WTC11 (cell line): ENCODE data around the gene C22orf31. TPM values are rescaled to one million over a fixed set of nuclear protein-coding genes. Genes with fewer than 3 reads are reported as not detected.

Experiments used
- ATAC-seq: fragments of 200-7000 bp; cut with Tn5 transposase; 2 replicates; pipeline ENCODE4 v1.10.0; 2021; ENCODE audit warnings: mild to moderate bottlenecking, moderate library complexity
- CTCF ChIA-PET: fragments of 300-600 bp; sonication (Branson Sonifier 250); formaldehyde crosslinking; loops from one replicate; lab custom pipeline; 2021; ENCODE audit warnings: antibody characterized with exemption; lab: Charles Lee
- POLR2A ChIA-PET: fragments of 350-600 bp; sonication (Branson Sonifier 250); formaldehyde crosslinking; loops from one replicate; lab custom pipeline; 2021; ENCODE audit warnings: antibody characterized with exemption; lab: Charles Lee
- DNase-seq: peaks from one replicate; pipeline ENCODE4 v3.0.0; 2021; ENCODE audit warnings: low spot score
- H3K27ac Mint-ChIP-seq: 2 replicates; pipeline ENCODE4 v1.8.0; 2021; ENCODE audit warnings: mixed read lengths
- H3K27me3 Mint-ChIP-seq: 2 replicates; pipeline ENCODE4 v1.8.0; 2021; ENCODE audit warnings: low read depth, mild to moderate bottlenecking, moderate library complexity, mixed read lengths
- H3K36me3 Mint-ChIP-seq: 2 replicates; pipeline ENCODE4 v1.8.0; 2021; ENCODE audit warnings: mixed read lengths
- H3K4me1 Mint-ChIP-seq: 2 replicates; pipeline ENCODE4 v1.8.0; 2022; ENCODE audit warnings: mixed read lengths
- H3K4me3 Mint-ChIP-seq: 2 replicates; pipeline ENCODE4 v1.8.0; 2021; ENCODE audit warnings: mild to moderate bottlenecking, moderate library complexity, mixed read lengths
- H3K9me3 Mint-ChIP-seq: 2 replicates; pipeline ENCODE4 v1.8.0; 2021; ENCODE audit warnings: mixed read lengths
- ATF2 ChIP-seq: sonication (generic); formaldehyde crosslinking; IDR thresholded peaks from 2 replicates; pipeline ENCODE4 v1.8.1; 2022; ENCODE audit warnings: low read depth, missing genetic modification reagents, borderline replicate concordance
- CBFB ChIP-seq: sonication (generic); formaldehyde crosslinking; IDR thresholded peaks from 2 replicates; pipeline ENCODE4 v1.8.1; 2022; ENCODE audit warnings: mild to moderate bottlenecking, low read depth, missing genetic modification reagents
- CTCF ChIP-seq: fragments of 200-600 bp; IDR thresholded peaks from 2 replicates; pipeline ENCODE4 v1.8.0; 2022; ENCODE audit warnings: antibody characterized with exemption
- ERG ChIP-seq: fragments of 250-450 bp; sonication (Bioruptor Pico); IDR thresholded peaks from 2 replicates; pipeline ENCODE4 v1.8.0; 2021; ENCODE audit warnings: mild to moderate bottlenecking
- ETV6 ChIP-seq: sonication (generic); formaldehyde crosslinking; IDR thresholded peaks from 2 replicates; pipeline ENCODE4 v1.8.1; 2022; ENCODE audit warnings: mild to moderate bottlenecking, missing genetic modification reagents
- FOXK1 ChIP-seq: sonication (generic); formaldehyde crosslinking; IDR thresholded peaks from 2 replicates; pipeline ENCODE4 v1.8.0; 2022; ENCODE audit warnings: mild to moderate bottlenecking, moderate library complexity, missing genetic modification reagents
- FOXP4 ChIP-seq: sonication (generic); formaldehyde crosslinking; IDR thresholded peaks from 2 replicates; pipeline ENCODE4 v1.8.0; 2022; ENCODE audit warnings: mild to moderate bottlenecking, missing genetic modification reagents
- GABPB1 ChIP-seq: sonication (generic); formaldehyde crosslinking; IDR thresholded peaks from 2 replicates; pipeline ENCODE4 v1.8.1; 2023; ENCODE audit warnings: mild to moderate bottlenecking, missing genetic modification reagents
- GTF2I ChIP-seq: fragments of 250-450 bp; sonication (Bioruptor Pico); conservative IDR thresholded peaks from 2 replicates; pipeline ENCODE4 v1.4.0; 2021; ENCODE audit warnings: mild to moderate bottlenecking
- NFYB ChIP-seq: sonication (generic); formaldehyde crosslinking; conservative IDR thresholded peaks from 2 replicates; pipeline ENCODE4 v1.8.0; 2022; ENCODE audit warnings: low read depth, missing genetic modification reagents
- PRDM15 ChIP-seq: sonication (generic); formaldehyde crosslinking; IDR thresholded peaks from 2 replicates; pipeline ENCODE4 v1.8.0; 2022; ENCODE audit warnings: missing genetic modification reagents
- RELA ChIP-seq: sonication (generic); formaldehyde crosslinking; IDR thresholded peaks from 2 replicates; pipeline ENCODE4 v1.8.1; 2022; ENCODE audit warnings: missing genetic modification reagents, mild to moderate bottlenecking, borderline replicate concordance
- SMAD3 ChIP-seq: sonication (generic); formaldehyde crosslinking; IDR thresholded peaks from 2 replicates; pipeline ENCODE4 v1.8.0; 2022; ENCODE audit warnings: missing genetic modification reagents, mild to moderate bottlenecking, borderline replicate concordance
- TEAD1 ChIP-seq: sonication (generic); formaldehyde crosslinking; IDR thresholded peaks from 2 replicates; pipeline ENCODE4 v1.8.0; 2022; ENCODE audit warnings: mild to moderate bottlenecking, missing genetic modification reagents
- ZNF317 ChIP-seq: sonication (generic); formaldehyde crosslinking; IDR thresholded peaks from 2 replicates; pipeline ENCODE4 v1.8.1; 2023; ENCODE audit warnings: low read depth, mild to moderate bottlenecking, moderate library complexity, missing genetic modification reagents, borderline replicate concordance
- ZNF396 ChIP-seq: fragments of 250-450 bp; sonication (Bioruptor Pico); IDR thresholded peaks from 2 replicates; pipeline ENCODE4 v1.8.0; 2021; ENCODE audit warnings: mild to moderate bottlenecking, moderate library complexity, borderline replicate concordance
- ZNF423 ChIP-seq: fragments of 250-450 bp; sonication (Bioruptor Pico); IDR thresholded peaks from 2 replicates; pipeline ENCODE4 v2.1.2; 2022; ENCODE audit warnings: mild to moderate bottlenecking, moderate library complexity
- ZNF671 ChIP-seq: fragments of 250-450 bp; sonication (Bioruptor Pico); IDR thresholded peaks from 2 replicates; pipeline ENCODE4 v1.8.0; 2021; ENCODE audit warnings: mild to moderate bottlenecking
- total RNA-seq: library from RNA; stranded (reverse); gene quantifications from 3 replicates; pipeline ENCODE4 v1.2.3, GENCODE V29; 2021

C22orf31 gene
- total RNA-seq, 1 experiment from 2014 or later: not detected

GRCh38 chr22:29098296-29098695 is 36.7 kb upstream of the C22orf31 start:
- no peaks in the 10 kb centered on the region for H3K27me3 Mint-ChIP-seq
- DNase-seq: no peak

GRCh38 chr22:29096736-29097669 is 35.4 kb upstream of the C22orf31 start:
- no peaks in the 10 kb centered on the region for H3K27me3 Mint-ChIP-seq
- DNase-seq: peak; percentile 18
- H3K4me3 Mint-ChIP-seq: no peak overlapping the region
- TF ChIP-seq GABPB1 (peak; percentile 30; the same call in 1 of the 2 replicates), SMAD3 (CRISPR knock-in tag) (no peak)
- ChIA-PET POLR2A (no interaction called here), CTCF (interaction anchor here (0.6 to 2.0 kb wide), 6 partner anchors 14 to 331 kb away, joined by 3 to 10 read pairs (median 3); no protein-coding TSS in a partner anchor)
- H3K4me1 Mint-ChIP-seq: peaks cover 24% of the 10 kb centered on the region
- no peak overlapping the region for H3K27ac Mint-ChIP-seq
- no peaks in the 10 kb centered on the region for H3K36me3 Mint-ChIP-seq
- no peaks in the 10 kb centered on the region for H3K9me3 Mint-ChIP-seq
- peak; percentile 62 for ATAC-seq

More at GRCh38 chr22:29098296-29098695, 36.7 kb upstream of the C22orf31 start:
- Mint-ChIP-seq H3K27ac (no peak overlapping the region), H3K4me1 (peaks cover 27% of the 10 kb centered on the region), H3K36me3 (no peaks in the 10 kb centered on the region), H3K4me3 (no peak overlapping the region), H3K9me3 (no peaks in the 10 kb centered on the region)
- TF ChIP-seq ZNF317 (CRISPR knock-in tag): no peak
- TF ChIP-seq RELA (CRISPR knock-in tag): no peak
- no peak for TF ChIP-seq GTF2I (CRISPR knock-in tag)
- TF ChIP-seq ZNF396 (CRISPR knock-in tag): no peak
- no peak for TF ChIP-seq ATF2 (CRISPR knock-in tag)
- no peak for TF ChIP-seq FOXK1 (CRISPR knock-in tag)
- TF ChIP-seq NFYB (CRISPR knock-in tag): no peak
- TF ChIP-seq ETV6 (CRISPR knock-in tag): no peak
- TF ChIP-seq PRDM15 (CRISPR knock-in tag): no peak
- no peak for TF ChIP-seq ERG
- ChIA-PET CTCF (interaction anchor here (1.3 kb wide), 1 partner anchor 58 kb away, joined by 3 read pairs; no protein-coding TSS in a partner anchor), POLR2A (no interaction called here)
- no peak for ATAC-seq

- Mint-ChIP-seq H3K27ac (no peak overlapping the region), H3K36me3 (no peaks in the 10 kb centered on the region), H3K9me3 (no peaks in the 10 kb centered on the region), H3K27me3 (no peaks in the 10 kb centered on the region), H3K4me3 (no peak overlapping the region), H3K4me1 (peaks cover 24% of the 10 kb centered on the region)
- ChIA-PET POLR2A (no interaction called here), CTCF (interaction anchor here (0.5 to 2.0 kb wide), 5 partner anchors 55 to 743 kb away, joined by 3 to 10 read pairs (median 3); partner anchors contain the start of gene ASCC2)
- TF ChIP-seq TEAD1 (CRISPR knock-in tag) (no peak), ZNF423 (CRISPR knock-in tag) (no peak), GABPB1 (no peak), FOXP4 (CRISPR knock-in tag) (no peak), ZNF671 (CRISPR knock-in tag) (no peak), CBFB (CRISPR knock-in tag) (no peak), CTCF (no peak)
- DNase-seq: no peak
- ATAC-seq: no peak
These were observed 33.8 kb upstream of the C22orf31 start for GRCh38 chr22:29095459-29095858.
